ENCODE data around the gene CD79A. TPM values are rescaled to one million over a fixed set of nuclear protein-coding genes. Genes with fewer than 3 reads are reported as not detected.

CD79A gene
- polyA plus RNA-seq, 1 donor = 0.63 TPM

Other genes starting within 250 kb of the CD79A start
- gene CEACAM7, start 189.0 kb upstream of the CD79A start, polyA plus RNA-seq (ENCODE audit: insufficient read length) = not detected
- gene CEACAM5, start 168.7 kb upstream of the CD79A start, polyA plus RNA-seq (ENCODE audit: insufficient read length) = not detected
- 0.08 TPM for gene CEACAM6, start 121.7 kb upstream of the CD79A start, polyA plus RNA-seq (ENCODE audit: insufficient read length)
- gene CEACAM3, start 80.7 kb upstream of the CD79A start, polyA plus RNA-seq (ENCODE audit: insufficient read length) = not detected
- gene LYPD4, start 32.6 kb upstream of the CD79A start, polyA plus RNA-seq (ENCODE audit: insufficient read length) = not detected
- gene DMRTC2, start 32.2 kb upstream of the CD79A start, polyA plus RNA-seq (ENCODE audit: insufficient read length) = not detected
- 2,264 TPM for gene RPS19, start 17.0 kb upstream of the CD79A start, polyA plus RNA-seq (ENCODE audit: insufficient read length)
- 49.2 TPM for gene ARHGEF1, start 5.9 kb downstream of the CD79A start, polyA plus RNA-seq (ENCODE audit: insufficient read length)
- gene ERFL, start 51.2 kb downstream of the CD79A start, polyA plus RNA-seq (ENCODE audit: insufficient read length) = 0.22 TPM
- 65.0 TPM for gene RABAC1, start 82.0 kb downstream of the CD79A start, polyA plus RNA-seq (ENCODE audit: insufficient read length)
- not detected for gene ATP1A3, start 117.0 kb downstream of the CD79A start, polyA plus RNA-seq (ENCODE audit: insufficient read length)
- gene GRIK5, start 192.9 kb downstream of the CD79A start, polyA plus RNA-seq (ENCODE audit: insufficient read length) = 2.2 TPM
- 12.4 TPM for gene ZNF574, start 198.9 kb downstream of the CD79A start, polyA plus RNA-seq (ENCODE audit: insufficient read length)